Skeletal muscle satellite cell (primary cell): ENCODE measurements around the gene HYLS1.

Experiments
- H3K27me3 ChIP-seq: 2 replicates; pipeline ENCODE4 v1.7.0; 2013; ENCODE audit warnings: low read length; ENCODE audit not compliant: control insufficient read depth, insufficient read depth
- H3K36me3 ChIP-seq: 2 replicates; pipeline ENCODE4 v1.7.0; 2013; ENCODE audit warnings: mild to moderate bottlenecking, control low read depth, low read length; ENCODE audit not compliant: insufficient read depth
- H3K4me1 ChIP-seq: 2 replicates; pipeline ENCODE4 v1.7.0; 2013; ENCODE audit warnings: low read length; ENCODE audit not compliant: control insufficient read depth, insufficient read depth
- H3K4me2 ChIP-seq: 2 replicates; pipeline ENCODE4 v1.7.0; 2013; ENCODE audit warnings: mild to moderate bottlenecking, low read length
- H3K4me3 ChIP-seq: 2 replicates; pipeline ENCODE4 v1.7.0; 2013; ENCODE audit warnings: low read length
- H3K9ac ChIP-seq: 2 replicates; pipeline ENCODE4 v1.7.0; 2013; ENCODE audit warnings: mild to moderate bottlenecking, low read depth, low read length, moderate library complexity
- H3K9me3 ChIP-seq: replicated peaks from 2 replicates; pipeline ENCODE4 v1.7.0; 2013; ENCODE audit warnings: mild to moderate bottlenecking, control low read depth, low read length

The HYLS1 gene

GRCh38 chr11:125939081-125939521, 51.6 kb downstream of the HYLS1 start:
- no peaks in the 10 kb centered on the region for H3K9me3 ChIP-seq
- H3K4me3 ChIP-seq = no peak overlapping the region
- H3K27me3 ChIP-seq = no peaks in the 10 kb centered on the region
- no peaks in the 10 kb centered on the region for H3K36me3 ChIP-seq
- no peak overlapping the region for H3K4me2 ChIP-seq
- no peak overlapping the region for H3K9ac ChIP-seq
- peaks cover 3% of the 10 kb centered on the region for H3K4me1 ChIP-seq

- Histone ChIP-seq H3K4me3 (no peak overlapping the region), H3K4me1 (peaks cover 3% of the 10 kb centered on the region), H3K9me3 (no peaks in the 10 kb centered on the region), H3K36me3 (no peaks in the 10 kb centered on the region), H3K27me3 (no peaks in the 10 kb centered on the region), H3K4me2 (no peak overlapping the region), H3K9ac (no peak overlapping the region)
These were observed 52.7 kb downstream of the HYLS1 start for GRCh38 chr11:125940145-125940544.

- Histone ChIP-seq H3K9ac (no peak overlapping the region), H3K4me2 (no peak overlapping the region), H3K4me3 (no peak overlapping the region), H3K9me3 (no peaks in the 10 kb centered on the region), H3K36me3 (no peaks in the 10 kb centered on the region), H3K27me3 (no peaks in the 10 kb centered on the region), H3K4me1 (peaks cover 3% of the 10 kb centered on the region)
These were observed 53.8 kb downstream of the HYLS1 start for GRCh38 chr11:125941267-125941618.

- Histone ChIP-seq H3K36me3 (no peaks in the 10 kb centered on the region), H3K4me3 (no peak overlapping the region), H3K9me3 (no peaks in the 10 kb centered on the region), H3K4me1 (peaks cover 3% of the 10 kb centered on the region), H3K4me2 (peak overlapping the region; percentile 15), H3K27me3 (no peaks in the 10 kb centered on the region), H3K9ac (no peak overlapping the region)
These were observed 54.4 kb downstream of the HYLS1 start for GRCh38 chr11:125941619-125942611.

- no peak overlapping the region for H3K4me3 ChIP-seq
- no peak overlapping the region for H3K9ac ChIP-seq
- H3K27me3 ChIP-seq = no peaks in the 10 kb centered on the region
These were observed 55.4 kb downstream of the HYLS1 start for GRCh38 chr11:125942771-125943428.

GRCh38 chr11:125943661-125944349, 56.3 kb downstream of the HYLS1 start:
- H3K27me3 ChIP-seq = peaks cover 3% of the 10 kb centered on the region
- peaks cover 3% of the 10 kb centered on the region for H3K4me1 ChIP-seq
- H3K4me3 ChIP-seq = no peak overlapping the region
- H3K9ac ChIP-seq = no peak overlapping the region
- H3K4me2 ChIP-seq = no peak overlapping the region
- no peaks in the 10 kb centered on the region for H3K36me3 ChIP-seq
- no peaks in the 10 kb centered on the region for H3K9me3 ChIP-seq

More at GRCh38 chr11:125942771-125943428, 55.4 kb downstream of the HYLS1 start:
- Histone ChIP-seq H3K9me3 (no peaks in the 10 kb centered on the region), H3K36me3 (no peaks in the 10 kb centered on the region), H3K4me1 (peaks cover 3% of the 10 kb centered on the region), H3K4me2 (no peak overlapping the region)

GRCh38 chr11:125944350-125945010, 57.0 kb downstream of the HYLS1 start:
- Histone ChIP-seq H3K9me3 (no peaks in the 10 kb centered on the region), H3K4me2 (no peak overlapping the region), H3K4me1 (peaks cover 3% of the 10 kb centered on the region), H3K9ac (no peak overlapping the region), H3K4me3 (no peak overlapping the region), H3K36me3 (no peaks in the 10 kb centered on the region), H3K27me3 (peaks cover 3% of the 10 kb centered on the region)

GRCh38 chr11:125945011-125945796, 57.7 kb downstream of the HYLS1 start:
- Histone ChIP-seq H3K9ac (no peak overlapping the region), H3K9me3 (no peaks in the 10 kb centered on the region), H3K27me3 (peaks cover 5% of the 10 kb centered on the region), H3K4me3 (no peak overlapping the region), H3K4me1 (peaks cover 3% of the 10 kb centered on the region), H3K4me2 (no peak overlapping the region), H3K36me3 (no peaks in the 10 kb centered on the region)

GRCh38 chr11:125945797-125946520, 58.5 kb downstream of the HYLS1 start, which contains the start of gene VSIG10L2:
Gene VSIG10L2, plus strand, starts transcription at chr11:125946044. Its CDS starts 12 bp downstream, at chr11:125946056.
- Histone ChIP-seq H3K4me1 (peaks cover 3% of the 10 kb centered on the region), H3K4me3 (no peak within 1 kb of the TSS), H3K9ac (no peak within 1 kb of the TSS), H3K4me2 (no peak within 1 kb of the TSS), H3K9me3 (no peaks in the 10 kb centered on the region), H3K27me3 (peaks cover 5% of the 10 kb centered on the region), H3K36me3 (no peaks in the 10 kb centered on the region)
